PFSK-1 (cell line): ENCODE results near the gene MAGEA2B.

Source experiments
- POLR2AphosphoS5 ChIP-seq: IDR thresholded peaks from 2 replicates; pipeline ENCODE4 v1.6.1; 2012; ENCODE audit warnings: low read depth, mild to moderate bottlenecking, control low read depth, low read length, moderate library complexity
- SIN3A ChIP-seq: IDR thresholded peaks from 2 replicates; pipeline ENCODE4 v1.6.1; 2012; ENCODE audit warnings: mild to moderate bottlenecking, low read length, moderate library complexity, borderline replicate concordance; ENCODE audit not compliant: insufficient read depth
- TAF1 ChIP-seq: IDR thresholded peaks from 2 replicates; pipeline ENCODE4 v1.6.1; 2012; ENCODE audit warnings: low read length, control low read depth, borderline replicate concordance; ENCODE audit not compliant: insufficient read depth
- TF ChIP-seq, protein P1 (sequence below), 2 experiments: IDR thresholded peaks; 2 replicates each; pipeline versions ENCODE4 v1.6.1 to v1.8.0; 2011 to 2012; ENCODE audit warnings: low read depth in 2 of 2, low read length in 2 of 2, control low read depth in 1 of 2, inconsistent platforms in 1 of 2, mild to moderate bottlenecking in 1 of 2, moderate library complexity in 1 of 2; ENCODE audit not compliant: insufficient read depth in 1 of 2

GRCh38 chrX:152735860-152736511, 21.6 kb downstream of the MAGEA2B start:
- TF ChIP-seq POLR2AphosphoS5 (no peak), TAF1 (no peak), SIN3A (no peak)
- TF ChIP-seq, protein P1, sequence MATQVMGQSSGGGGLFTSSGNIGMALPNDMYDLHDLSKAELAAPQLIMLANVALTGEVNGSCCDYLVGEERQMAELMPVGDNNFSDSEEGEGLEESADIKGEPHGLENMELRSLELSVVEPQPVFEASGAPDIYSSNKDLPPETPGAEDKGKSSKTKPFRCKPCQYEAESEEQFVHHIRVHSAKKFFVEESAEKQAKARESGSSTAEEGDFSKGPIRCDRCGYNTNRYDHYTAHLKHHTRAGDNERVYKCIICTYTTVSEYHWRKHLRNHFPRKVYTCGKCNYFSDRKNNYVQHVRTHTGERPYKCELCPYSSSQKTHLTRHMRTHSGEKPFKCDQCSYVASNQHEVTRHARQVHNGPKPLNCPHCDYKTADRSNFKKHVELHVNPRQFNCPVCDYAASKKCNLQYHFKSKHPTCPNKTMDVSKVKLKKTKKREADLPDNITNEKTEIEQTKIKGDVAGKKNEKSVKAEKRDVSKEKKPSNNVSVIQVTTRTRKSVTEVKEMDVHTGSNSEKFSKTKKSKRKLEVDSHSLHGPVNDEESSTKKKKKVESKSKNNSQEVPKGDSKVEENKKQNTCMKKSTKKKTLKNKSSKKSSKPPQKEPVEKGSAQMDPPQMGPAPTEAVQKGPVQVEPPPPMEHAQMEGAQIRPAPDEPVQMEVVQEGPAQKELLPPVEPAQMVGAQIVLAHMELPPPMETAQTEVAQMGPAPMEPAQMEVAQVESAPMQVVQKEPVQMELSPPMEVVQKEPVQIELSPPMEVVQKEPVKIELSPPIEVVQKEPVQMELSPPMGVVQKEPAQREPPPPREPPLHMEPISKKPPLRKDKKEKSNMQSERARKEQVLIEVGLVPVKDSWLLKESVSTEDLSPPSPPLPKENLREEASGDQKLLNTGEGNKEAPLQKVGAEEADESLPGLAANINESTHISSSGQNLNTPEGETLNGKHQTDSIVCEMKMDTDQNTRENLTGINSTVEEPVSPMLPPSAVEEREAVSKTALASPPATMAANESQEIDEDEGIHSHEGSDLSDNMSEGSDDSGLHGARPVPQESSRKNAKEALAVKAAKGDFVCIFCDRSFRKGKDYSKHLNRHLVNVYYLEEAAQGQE (IDR thresholded peaks at IDR 0.05; ENCODE audit: insufficient read depth in 1 of 2, low read depth in 2 of 2, low read length in 2 of 2): no peak
